ENCODE data around the gene SPTB.

DNA sequence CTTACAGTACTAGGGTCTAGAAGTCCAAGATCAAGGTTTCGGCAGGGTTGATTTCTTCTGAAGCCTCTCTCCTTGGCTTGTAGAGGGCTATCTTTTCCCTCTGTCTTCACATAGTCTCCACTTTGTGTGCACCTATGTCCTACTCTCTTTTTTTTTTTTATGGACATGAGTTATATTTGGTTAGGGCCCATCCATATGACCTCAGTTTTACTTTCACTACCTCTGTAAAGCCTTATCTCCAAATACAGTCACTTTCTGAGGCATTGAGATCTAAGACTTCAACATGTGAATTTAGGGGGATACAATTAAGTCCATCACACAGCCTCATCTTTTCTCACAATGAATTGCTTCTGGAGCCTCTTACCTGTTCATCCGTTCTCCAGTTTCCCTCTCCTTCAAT lies 5.9 kb upstream of the SPTB start:
- TF ChIP-seq, protein P1, sequence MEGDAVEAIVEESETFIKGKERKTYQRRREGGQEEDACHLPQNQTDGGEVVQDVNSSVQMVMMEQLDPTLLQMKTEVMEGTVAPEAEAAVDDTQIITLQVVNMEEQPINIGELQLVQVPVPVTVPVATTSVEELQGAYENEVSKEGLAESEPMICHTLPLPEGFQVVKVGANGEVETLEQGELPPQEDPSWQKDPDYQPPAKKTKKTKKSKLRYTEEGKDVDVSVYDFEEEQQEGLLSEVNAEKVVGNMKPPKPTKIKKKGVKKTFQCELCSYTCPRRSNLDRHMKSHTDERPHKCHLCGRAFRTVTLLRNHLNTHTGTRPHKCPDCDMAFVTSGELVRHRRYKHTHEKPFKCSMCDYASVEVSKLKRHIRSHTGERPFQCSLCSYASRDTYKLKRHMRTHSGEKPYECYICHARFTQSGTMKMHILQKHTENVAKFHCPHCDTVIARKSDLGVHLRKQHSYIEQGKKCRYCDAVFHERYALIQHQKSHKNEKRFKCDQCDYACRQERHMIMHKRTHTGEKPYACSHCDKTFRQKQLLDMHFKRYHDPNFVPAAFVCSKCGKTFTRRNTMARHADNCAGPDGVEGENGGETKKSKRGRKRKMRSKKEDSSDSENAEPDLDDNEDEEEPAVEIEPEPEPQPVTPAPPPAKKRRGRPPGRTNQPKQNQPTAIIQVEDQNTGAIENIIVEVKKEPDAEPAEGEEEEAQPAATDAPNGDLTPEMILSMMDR (tag by site-specific recombination; IDR thresholded peaks at IDR 0.05): no peak
- no peak for TF ChIP-seq KLF16 (tag by site-specific recombination; IDR thresholded peaks at IDR 0.05)
- TF ChIP-seq ZNF48 (tag by site-specific recombination; IDR thresholded peaks at IDR 0.05): no peak
- TF ChIP-seq, protein P2, sequence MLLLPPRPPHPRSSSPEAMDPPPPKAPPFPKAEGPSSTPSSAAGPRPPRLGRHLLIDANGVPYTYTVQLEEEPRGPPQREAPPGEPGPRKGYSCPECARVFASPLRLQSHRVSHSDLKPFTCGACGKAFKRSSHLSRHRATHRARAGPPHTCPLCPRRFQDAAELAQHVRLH (tag by site-specific recombination; IDR thresholded peaks at IDR 0.05): no peak
- TF ChIP-seq ZNF10 (tag by site-specific recombination; IDR thresholded peaks at IDR 0.05): no peak
- no peak for TF ChIP-seq ZNF140 (tag by site-specific recombination; IDR thresholded peaks at IDR 0.05)
- TF ChIP-seq ZNF121 (tag by site-specific recombination; IDR thresholded peaks at IDR 0.05): no peak
- TF ChIP-seq ZNF624 (tag by site-specific recombination; IDR thresholded peaks at IDR 0.05): no peak
- no peak for TF ChIP-seq ZNF830 (tag by site-specific recombination; IDR thresholded peaks at IDR 0.05; ENCODE audit: low read depth)
- TF ChIP-seq ZNF302 (tag by site-specific recombination; IDR thresholded peaks at IDR 0.05; ENCODE audit: low read depth): no peak
- no peak for TF ChIP-seq ZNF211 (tag by site-specific recombination; IDR thresholded peaks at IDR 0.05; ENCODE audit: low read depth)
- no peak for TF ChIP-seq ZNF660 (tag by site-specific recombination; IDR thresholded peaks at IDR 0.05)
- TF ChIP-seq ATF2 (tag by site-specific recombination; IDR thresholded peaks at IDR 0.05; ENCODE audit: low read depth): no peak
- no peak for TF ChIP-seq ZNF146 (tag by site-specific recombination; IDR thresholded peaks at IDR 0.05)

Data from HEK293 (cell line).